Lower lobe of right lung (tissue), 2 donors: Measurements from ENCODE around the gene GTF2IRD2. TPM values are rescaled to one million over a fixed set of nuclear protein-coding genes. Genes with fewer than 3 reads are reported as not detected.
A peak's percentile ranks its signal among the peaks of the same experiment; 100 is the strongest.
"Not testable (repeated sequence)": the region's sequence is repeated elsewhere in the genome, so short reads cannot be mapped to it uniquely, and the experiment has no call there.

Source experiments
- ATAC-seq, 2 donors: fragments of 200-7000 bp; cut with Tn5 transposase; one replicate each; pipeline ENCODE4 v1.9.1; 2020 to 2022; ENCODE audit warnings: mild to moderate bottlenecking in 2 of 2, moderate library complexity in 2 of 2
- DNase-seq: peaks from one replicate; pipeline ENCODE4 v3.0.0-alpha.2; 2020
- H3K27ac ChIP-seq: fragments of 200-600 bp; one replicate; pipeline ENCODE4 v1.8.0; 2022
- H3K27me3 ChIP-seq: fragments of 200-600 bp; one replicate; pipeline ENCODE4 v1.8.0; 2022; ENCODE audit warnings: low read depth
- H3K36me3 ChIP-seq: fragments of 200-600 bp; one replicate; pipeline ENCODE4 v1.8.0; 2022; ENCODE audit warnings: mild to moderate bottlenecking
- H3K4me1 ChIP-seq: fragments of 200-600 bp; one replicate; pipeline ENCODE4 v1.8.0; 2022
- H3K4me3 ChIP-seq: fragments of 200-600 bp; one replicate; pipeline ENCODE4 v1.8.0; 2022; ENCODE audit warnings: mild to moderate bottlenecking
- H3K9me3 ChIP-seq: fragments of 200-600 bp; one replicate; pipeline ENCODE4 v1.8.0; 2022
- intact Hi-C: fragments of 100-400 bp; cut with DNase I; formaldehyde crosslinking; loops from one replicate; pipeline ENCODE4 v1.11.0; 2022
- total RNA-seq: library from RNA; stranded (reverse); fragmentation: NEBNext Ultra II Directional; extraction: Animal tissue kit (Norgen Biotek cat#: 25700); gene quantifications from one replicate; pipeline ENCODE4 v1.2.1, GENCODE V29; 2021
- donor health status: DM: no; HTN: yes; CAD: no; lungs with severe emphysema.

The GTF2IRD2 gene
- total RNA-seq, 1 donor from 2014 or later = 19.0 TPM

DNA sequence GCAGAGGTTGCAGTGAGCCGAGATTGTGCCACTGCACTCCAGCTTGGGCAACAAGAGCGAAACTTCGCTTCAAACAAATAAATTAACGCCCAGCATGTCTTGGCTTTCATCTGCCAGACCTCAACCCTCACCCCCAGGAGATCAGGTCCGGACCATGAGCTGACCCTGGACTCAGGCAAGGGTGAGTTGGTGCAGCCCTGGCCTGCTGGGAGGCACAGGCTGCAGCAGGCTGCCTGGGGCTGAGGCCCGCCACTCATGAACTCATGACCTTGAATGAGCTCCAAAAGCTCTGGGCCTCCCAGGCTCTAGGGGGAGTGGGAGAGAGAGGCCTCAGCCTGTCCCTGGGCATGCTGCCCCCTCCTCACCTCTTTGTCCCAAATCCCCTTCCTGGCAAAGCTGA lies 79.3 kb downstream of the GTF2IRD2 start:
- H3K27me3 ChIP-seq, H3K4me3 ChIP-seq, H3K27ac ChIP-seq, H3K4me1 ChIP-seq, intact Hi-C loops, H3K36me3 ChIP-seq, DNase-seq, H3K9me3 ChIP-seq, ATAC-seq: not testable (repeated sequence)

DNA sequence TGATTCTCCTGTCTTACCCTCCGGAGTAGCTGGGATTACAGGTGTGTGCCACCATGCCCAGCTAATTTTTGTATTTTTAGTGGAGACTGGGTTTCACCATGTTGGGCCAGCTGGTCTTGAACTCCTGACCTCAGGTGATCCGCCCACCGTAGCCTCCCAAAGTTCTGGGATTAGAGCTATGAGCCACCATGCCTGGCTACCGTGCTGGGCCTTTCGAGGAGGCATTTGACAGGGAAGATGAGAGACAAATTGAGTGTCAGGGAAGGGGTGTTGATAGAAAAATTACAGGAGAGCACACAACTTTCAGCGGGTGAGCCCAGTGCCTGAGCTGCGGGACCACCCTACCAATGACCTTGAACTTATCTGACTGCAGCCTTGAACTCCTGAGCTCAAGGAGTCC lies 81.3 kb downstream of the GTF2IRD2 start:
- H3K27ac ChIP-seq, H3K4me1 ChIP-seq, DNase-seq, H3K27me3 ChIP-seq, H3K9me3 ChIP-seq, intact Hi-C loops, ATAC-seq, H3K4me3 ChIP-seq, H3K36me3 ChIP-seq: not testable (repeated sequence)

DNA sequence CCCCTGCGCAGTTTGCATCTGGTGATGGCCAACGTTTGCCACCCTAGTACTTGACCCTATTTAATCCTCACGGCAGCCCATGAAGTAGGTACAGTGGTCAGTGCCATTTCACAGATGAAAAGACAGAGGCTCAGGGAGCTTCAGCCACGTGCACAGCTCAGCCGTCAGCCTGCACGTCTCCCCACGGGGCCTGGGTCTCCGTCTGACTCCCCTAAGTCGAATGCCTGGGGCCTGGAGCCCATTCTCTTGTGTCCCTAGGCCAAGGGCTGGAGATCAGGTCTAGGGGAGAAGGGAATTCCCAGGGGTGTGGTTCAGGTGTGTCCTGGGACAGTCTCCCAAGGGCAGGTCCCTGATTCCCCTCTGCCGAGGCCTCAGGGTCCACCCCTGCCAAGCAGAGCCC lies 84.4 kb downstream of the GTF2IRD2 start:
- DNase-seq, intact Hi-C loops, ATAC-seq, H3K4me3 ChIP-seq, H3K36me3 ChIP-seq, H3K27me3 ChIP-seq, H3K4me1 ChIP-seq, H3K9me3 ChIP-seq, H3K27ac ChIP-seq: not testable (repeated sequence)

DNA sequence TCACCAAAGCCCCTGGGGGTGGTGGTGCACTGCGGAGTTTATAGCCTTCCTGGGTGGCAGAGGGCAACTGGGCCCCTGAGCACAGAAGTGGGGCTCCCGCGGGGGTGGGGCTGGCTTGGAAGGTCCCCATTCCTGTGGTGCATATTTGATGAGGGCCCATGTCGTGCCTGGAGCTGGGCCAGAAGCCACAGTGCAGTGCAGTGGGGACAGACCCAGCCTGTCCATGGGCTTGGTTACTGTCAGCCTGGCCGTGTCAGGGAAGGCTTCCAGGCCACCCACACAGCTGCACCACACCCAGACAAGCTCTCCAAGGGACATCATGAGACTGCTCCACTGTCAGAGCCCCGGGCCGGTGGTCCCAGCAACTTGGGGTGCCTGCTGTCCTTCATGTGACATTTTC lies 84.9 kb downstream of the GTF2IRD2 start:
- peak; percentile 56 to 67 for ATAC-seq
- DNase-seq, intact Hi-C loops, H3K36me3 ChIP-seq, H3K9me3 ChIP-seq, H3K4me3 ChIP-seq, H3K27ac ChIP-seq, H3K27me3 ChIP-seq, H3K4me1 ChIP-seq: not testable (repeated sequence)

DNA sequence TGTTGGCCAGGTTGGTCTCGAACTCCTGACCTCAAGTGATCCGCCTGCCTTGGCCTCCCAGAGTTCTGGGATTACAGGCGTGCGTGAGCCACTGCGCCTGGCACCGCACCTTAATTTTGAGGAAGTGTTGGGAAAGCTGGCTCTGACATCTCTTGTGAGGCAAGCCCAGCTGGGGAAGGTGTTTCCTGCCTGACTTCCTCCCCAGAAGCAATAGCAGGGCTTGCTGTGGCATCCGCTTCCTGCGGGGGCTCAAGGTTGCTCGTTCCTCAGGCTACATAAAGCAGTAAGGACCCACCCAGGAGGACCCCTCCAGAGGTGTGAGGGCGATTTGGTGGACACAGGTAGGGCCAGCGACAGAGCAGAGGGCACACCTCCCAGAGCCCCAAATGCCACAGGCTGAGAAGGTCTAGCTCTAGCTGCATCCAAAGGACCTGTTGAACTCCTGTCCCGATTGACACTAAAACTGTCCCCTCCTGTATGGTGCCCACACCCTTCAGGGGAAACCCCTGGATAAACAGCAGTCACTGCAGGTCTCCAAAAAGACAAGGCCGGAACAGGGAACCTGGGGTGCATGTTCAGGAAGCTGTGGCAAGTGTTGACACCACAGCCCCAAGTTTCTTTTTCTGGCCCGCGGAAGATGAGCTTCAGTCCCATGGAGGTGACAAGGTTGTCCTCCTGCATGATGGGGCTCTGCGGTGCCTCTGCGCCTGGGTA lies 86.0 kb downstream of the GTF2IRD2 start:
- H3K27me3 ChIP-seq, DNase-seq, H3K36me3 ChIP-seq, H3K4me3 ChIP-seq, H3K4me1 ChIP-seq, intact Hi-C loops, H3K27ac ChIP-seq, H3K9me3 ChIP-seq: not testable (repeated sequence)
- peak; percentile 56 to 63 for ATAC-seq

DNA sequence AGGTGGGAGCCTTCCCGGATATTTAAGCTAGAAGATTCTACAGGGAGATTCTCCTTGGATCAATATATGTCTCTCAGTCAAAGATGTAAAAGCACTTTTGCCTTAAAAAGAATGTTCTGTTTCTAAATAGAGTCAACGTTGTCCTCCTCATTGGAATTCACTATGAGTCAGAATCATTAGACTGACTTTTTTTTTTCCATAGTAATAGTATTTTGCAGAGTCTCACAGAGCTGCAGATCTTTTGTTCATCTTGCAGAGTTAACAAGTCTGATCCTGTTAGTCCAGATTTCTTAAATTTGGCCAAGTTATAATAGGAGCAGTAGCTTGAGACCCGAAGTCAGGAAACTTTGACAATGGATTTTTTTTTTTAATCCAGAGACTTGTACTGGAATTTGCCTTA lies 92.4 kb downstream of the GTF2IRD2 start:
- H3K27ac ChIP-seq, ATAC-seq, DNase-seq, H3K4me3 ChIP-seq, H3K27me3 ChIP-seq, H3K4me1 ChIP-seq, H3K36me3 ChIP-seq, H3K9me3 ChIP-seq, intact Hi-C loops: not testable (repeated sequence)

DNA sequence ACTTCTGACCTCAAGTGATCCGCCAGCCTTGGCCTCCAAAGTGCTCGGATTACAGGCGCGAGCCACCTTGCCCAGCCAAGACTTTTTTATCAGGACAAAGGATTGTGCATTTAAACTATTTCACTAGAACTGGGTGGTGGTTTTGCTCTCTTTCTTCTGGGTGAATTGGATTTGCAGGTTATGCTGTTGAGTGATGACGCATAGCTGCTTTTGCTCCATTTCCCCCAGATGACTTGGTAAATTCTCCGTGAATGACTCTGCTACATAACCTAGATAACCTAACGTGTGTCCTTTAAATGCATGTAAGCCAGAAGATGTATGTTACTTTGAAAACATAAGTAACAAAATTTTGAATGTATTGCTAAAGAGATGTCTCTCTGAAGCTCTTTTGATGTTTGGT lies 93.1 kb downstream of the GTF2IRD2 start:
- H3K4me3 ChIP-seq, DNase-seq, H3K4me1 ChIP-seq, H3K27ac ChIP-seq, intact Hi-C loops, ATAC-seq, H3K36me3 ChIP-seq, H3K27me3 ChIP-seq, H3K9me3 ChIP-seq: not testable (repeated sequence)

DNA sequence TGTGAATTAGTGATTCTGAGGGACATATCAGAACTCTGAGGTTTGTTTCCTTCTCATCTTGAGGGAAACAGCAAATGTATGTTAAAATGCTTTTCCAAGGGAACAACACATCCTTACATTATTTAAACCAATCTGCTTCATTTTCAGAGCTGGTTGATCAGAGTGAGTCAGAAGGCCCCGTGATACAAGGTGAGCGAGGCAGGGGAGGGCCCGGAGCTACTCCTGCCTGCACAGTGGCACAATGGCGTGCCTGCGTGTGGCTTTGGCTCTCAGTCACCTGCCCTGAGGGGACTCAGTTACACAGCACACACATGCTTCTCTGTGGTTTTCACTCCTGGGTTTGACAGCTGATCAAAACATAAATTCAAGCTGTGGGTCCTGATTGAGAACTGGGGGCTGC lies 94.7 kb downstream of the GTF2IRD2 start:
- H3K27ac ChIP-seq, intact Hi-C loops, H3K27me3 ChIP-seq, H3K4me1 ChIP-seq, DNase-seq, H3K9me3 ChIP-seq, ATAC-seq, H3K36me3 ChIP-seq, H3K4me3 ChIP-seq: not testable (repeated sequence)

DNA sequence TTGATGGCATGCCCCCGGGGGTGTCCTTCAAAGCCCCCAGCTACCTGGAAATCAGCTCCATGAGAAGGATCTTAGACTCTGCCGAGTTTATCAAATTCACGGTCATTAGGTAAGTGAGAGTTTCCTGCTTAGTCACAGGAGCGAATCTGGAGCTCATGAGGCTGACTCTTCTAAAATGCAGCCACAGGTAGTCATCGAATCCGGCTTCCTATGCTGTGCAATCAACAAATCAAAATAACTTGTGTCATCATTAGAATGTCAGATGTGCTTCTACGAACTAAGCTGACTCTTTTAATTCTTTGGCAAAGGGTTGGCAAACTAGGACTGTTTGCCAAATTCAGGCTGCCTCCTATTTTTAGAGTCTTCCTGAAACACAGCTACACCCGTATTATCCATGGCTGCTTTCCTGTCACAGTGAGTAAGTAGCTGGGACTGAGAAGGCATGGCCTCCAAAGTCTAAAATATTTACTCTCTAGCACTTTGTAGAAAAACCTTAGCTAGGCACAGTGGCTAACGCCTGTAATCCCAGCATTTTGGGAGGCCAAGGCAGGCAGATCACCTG lies 97.4 kb downstream of the GTF2IRD2 start:
- H3K4me1 ChIP-seq, H3K36me3 ChIP-seq, H3K9me3 ChIP-seq, DNase-seq, intact Hi-C loops, H3K27me3 ChIP-seq, H3K4me3 ChIP-seq, H3K27ac ChIP-seq: not testable (repeated sequence)
- ATAC-seq = peak in 1 of 2 donors; percentile 14

Other genes starting within 250 kb of the GTF2IRD2 start
- gene GTF2I, start 193.9 kb downstream of the GTF2IRD2 start, total RNA-seq = 214 TPM
- 50.8 TPM for gene NCF1, start 77.6 kb downstream of the GTF2IRD2 start, total RNA-seq
- 9.0 TPM for gene CASTOR2, start 113.1 kb upstream of the GTF2IRD2 start, total RNA-seq
- gene RCC1L, start 222.2 kb upstream of the GTF2IRD2 start, total RNA-seq = 33.9 TPM
- gene GTF2IRD2B, start 241.0 kb upstream of the GTF2IRD2 start, total RNA-seq = 51.8 TPM